SK-N-SH (cell line): ENCODE results near the gene SHROOM3. TPM values are rescaled to one million over a fixed set of nuclear protein-coding genes. Genes with fewer than 3 reads are reported as not detected.
A peak's percentile ranks its signal among the peaks of the same experiment; 100 is the strongest.

ENCODE experiments used
- CTCF ChIA-PET: fragments of 300-600, 350-600 bp; formaldehyde crosslinking; extraction: SDS; loops from one replicate; lab custom pipeline; 2021; lab: Yijun Ruan, JAX
- POLR2A ChIA-PET: fragments of 350-600 bp; sonication (Branson Sonifier 250); formaldehyde crosslinking; extraction: SDS; loops from one replicate; lab custom pipeline; 2020; ENCODE audit warnings: antibody characterized with exemption, inconsistent platforms; lab: Yijun Ruan, JAX
- DNase-seq: peaks from one replicate; pipeline ENCODE4 v3.0.0; 2012
- H2AFZ ChIP-seq: fragments of 200-600 bp; sonication (generic); 2 replicates; pipeline ENCODE4 v1.8.1; 2016; ENCODE audit warnings: antibody characterized with exemption, mild to moderate bottlenecking, low read depth
- H3F3A ChIP-seq: fragments of 200-600 bp; sonication (generic); replicated peaks from 2 replicates; pipeline ENCODE3; 2016; ENCODE audit warnings: antibody characterized with exemption, mild to moderate bottlenecking; ENCODE audit not compliant: insufficient read depth
- H3K27ac ChIP-seq, 2 experiments: fragments of 200-500 bp in 1 of 2; fragments of 200-600 bp in 1 of 2; sonication (Bioruptor generic) in 1 of 2; sonication (generic), shearing (Covaris generic) in 1 of 2; 2 replicates each; pipeline versions ENCODE4 v1.5.1 to v1.6.1; 2014 to 2016; ENCODE audit warnings: low read depth in 2 of 2, inconsistent platforms in 1 of 2, low read length in 1 of 2, mild to moderate bottlenecking in 1 of 2, mixed read lengths in 1 of 2
- H3K27me3 ChIP-seq: fragments of 200-600 bp; sonication (generic), shearing (Covaris generic); 2 replicates; pipeline ENCODE4 v1.6.1; 2016; ENCODE audit warnings: mixed run types; ENCODE audit not compliant: insufficient read depth
- H3K36me3 ChIP-seq, 2 experiments: fragments of 200-500 bp in 1 of 2; fragments of 200-600 bp in 1 of 2; sonication (Bioruptor generic) in 1 of 2; sonication (generic) in 1 of 2; replicated peaks in 1 of 2; 2 replicates each; pipeline versions ENCODE3 to v1.5.1; 2014 to 2016; ENCODE audit warnings: low read length in 1 of 2, mild to moderate bottlenecking in 1 of 2; ENCODE audit not compliant: insufficient read depth in 2 of 2, control insufficient read depth in 1 of 2
- H3K4me1 ChIP-seq, 2 experiments: fragments of 200-500 bp in 1 of 2; fragments of 200-600 bp in 1 of 2; sonication (Bioruptor generic) in 1 of 2; sonication (generic), shearing (Covaris generic) in 1 of 2; 2 replicates each; pipeline versions ENCODE4 v1.5.1 to v1.6.1; 2014 to 2016; ENCODE audit warnings: low read depth in 1 of 2, low read length in 1 of 2, mixed run types in 1 of 2; ENCODE audit not compliant: insufficient read depth in 2 of 2, control insufficient read depth in 1 of 2
- H3K4me2 ChIP-seq: fragments of 200-600 bp; sonication (generic), shearing (Covaris generic); 2 replicates; pipeline ENCODE4 v1.6.1; 2017; ENCODE audit warnings: mixed run types
- H3K4me3 ChIP-seq, 2 experiments: fragments of 200-500 bp in 1 of 2; fragments of 200-600 bp in 1 of 2; sonication (Bioruptor generic) in 1 of 2; sonication (generic), shearing (Covaris generic) in 1 of 2; 2 replicates each; pipeline versions ENCODE4 v1.5.1 to v1.8.1; 2014 to 2016; ENCODE audit warnings: low read depth in 2 of 2, inconsistent platforms in 1 of 2, low read length in 1 of 2, mild to moderate bottlenecking in 1 of 2, mixed read lengths in 1 of 2, moderate library complexity in 1 of 2
- H3K79me2 ChIP-seq: fragments of 200-600 bp; sonication (generic); 2 replicates; pipeline ENCODE4 v1.8.1; 2017; ENCODE audit warnings: mild to moderate bottlenecking; ENCODE audit not compliant: insufficient read depth
- H3K9ac ChIP-seq: fragments of 200-600 bp; sonication (generic); 2 replicates; pipeline ENCODE4 v1.6.1; 2017; ENCODE audit warnings: mixed run types
- H3K9me2 ChIP-seq: fragments of 200-600 bp; sonication (generic); 2 replicates; pipeline ENCODE4 v1.6.1; 2017; ENCODE audit warnings: mixed run types
- H3K9me3 ChIP-seq: fragments of 200-600 bp; sonication (generic); 2 replicates; pipeline ENCODE4 v1.6.1; 2017; ENCODE audit warnings: mixed run types, mild to moderate bottlenecking, moderate library complexity
- H4K20me1 ChIP-seq: fragments of 200-600 bp; sonication (generic); 2 replicates; pipeline ENCODE4 v1.6.1; 2017; ENCODE audit warnings: mild to moderate bottlenecking, mixed run types; ENCODE audit not compliant: insufficient read depth
- CHD2 ChIP-seq: fragments of 150-350 bp; IDR thresholded peaks from 2 replicates; pipeline ENCODE4 v1.6.1; 2018; ENCODE audit warnings: low read length; ENCODE audit not compliant: partially characterized antibody
- CTCF ChIP-seq: fragments of 200-600 bp; sonication (generic); IDR thresholded peaks from 2 replicates; pipeline ENCODE4 v1.6.1; 2017; ENCODE audit warnings: antibody characterized with exemption, mild to moderate bottlenecking, moderate library complexity
- ELF1 ChIP-seq: IDR thresholded peaks from 2 replicates; pipeline ENCODE4 v1.4.0; 2012
- EZH2phosphoT487 ChIP-seq: fragments of 200-600 bp; sonication (generic); IDR thresholded peaks from 2 replicates; pipeline ENCODE4 v1.6.1; 2017; ENCODE audit warnings: low read depth, mixed run types, mild to moderate bottlenecking, antibody characterized with exemption, moderate library complexity, borderline replicate concordance
- FOSL2 ChIP-seq: IDR thresholded peaks from 2 replicates; pipeline ENCODE4 v1.4.0; 2012; ENCODE audit warnings: low read depth, mild to moderate bottlenecking, moderate library complexity, borderline replicate concordance
- FOXJ3 ChIP-seq: sonication (generic); formaldehyde crosslinking; IDR thresholded peaks from 2 replicates; pipeline ENCODE4 v1.5.1; 2020; ENCODE audit warnings: mild to moderate bottlenecking, missing genetic modification reagents
- FOXM1 ChIP-seq: IDR thresholded peaks from 2 replicates; pipeline ENCODE4 v1.4.0; 2012; ENCODE audit warnings: low read depth, mild to moderate bottlenecking
- GABPA ChIP-seq: IDR thresholded peaks from 2 replicates; pipeline ENCODE4 v1.4.0; 2012; ENCODE audit warnings: low read depth, mild to moderate bottlenecking
- GATA2 ChIP-seq: sonication (generic); formaldehyde crosslinking; IDR thresholded peaks from 2 replicates; pipeline ENCODE4 v1.5.0; 2020; ENCODE audit warnings: mild to moderate bottlenecking, missing genetic modification reagents
- JUND ChIP-seq: IDR thresholded peaks from 2 replicates; pipeline ENCODE4 v1.4.0; 2012
- MAX ChIP-seq: IDR thresholded peaks from 2 replicates; pipeline ENCODE4 v1.4.0; 2012; ENCODE audit warnings: low read depth
- MEF2A ChIP-seq: IDR thresholded peaks from 2 replicates; pipeline ENCODE4 v1.4.0; 2012; ENCODE audit warnings: low read depth, borderline replicate concordance
- MXI1 ChIP-seq: IDR thresholded peaks from 2 replicates; pipeline ENCODE4 v1.6.1; 2012; ENCODE audit warnings: mild to moderate bottlenecking, low read depth, low read length, improper control_type of control experiment
- NFIC ChIP-seq: IDR thresholded peaks from 2 replicates; pipeline ENCODE4 v1.4.0; 2012; ENCODE audit warnings: borderline replicate concordance
- NRF1 ChIP-seq: IDR thresholded peaks from 2 replicates; pipeline ENCODE4 v1.6.1; 2012; ENCODE audit warnings: low read depth, mild to moderate bottlenecking, low read length
- POLR2AphosphoS5 ChIP-seq: IDR thresholded peaks from 2 replicates; pipeline ENCODE4 v1.6.1; 2012; ENCODE audit warnings: low read depth, low read length
- RCOR1 ChIP-seq: fragments of 150-350 bp; IDR thresholded peaks from 2 replicates; pipeline ENCODE4 v1.6.1; 2017; ENCODE audit warnings: antibody characterized with exemption, low read length
- REST ChIP-seq: IDR thresholded peaks from 2 replicates; pipeline ENCODE4 v1.6.1; 2012; ENCODE audit warnings: mild to moderate bottlenecking, low read depth, low read length, moderate library complexity
- RFX5 ChIP-seq: IDR thresholded peaks from 2 replicates; pipeline ENCODE4 v1.6.1; 2012; ENCODE audit warnings: mild to moderate bottlenecking, improper control_type of control experiment, low read length
- RXRA ChIP-seq: IDR thresholded peaks from 2 replicates; pipeline ENCODE4 v1.4.0; 2012; ENCODE audit warnings: low read depth, mild to moderate bottlenecking, borderline replicate concordance
- SIN3A ChIP-seq: IDR thresholded peaks from 2 replicates; pipeline ENCODE4 v1.6.1; 2012; ENCODE audit warnings: low read depth, mild to moderate bottlenecking, low read length, moderate library complexity, borderline replicate concordance
- SMC3 ChIP-seq: IDR thresholded peaks from 2 replicates; pipeline ENCODE4 v1.6.1; 2012; ENCODE audit warnings: low read depth, low read length, improper control_type of control experiment
- TAF1 ChIP-seq: IDR thresholded peaks from 2 replicates; pipeline ENCODE4 v1.6.1; 2012; ENCODE audit warnings: low read depth, mild to moderate bottlenecking, low read length, moderate library complexity, borderline replicate concordance
- USF2 ChIP-seq: fragments of 150-350 bp; IDR thresholded peaks from 2 replicates; pipeline ENCODE4 v1.6.1; 2017; ENCODE audit warnings: antibody characterized with exemption, low read length, low read depth, borderline replicate concordance
- ZBTB33 ChIP-seq: IDR thresholded peaks from 2 replicates; pipeline ENCODE4 v1.4.0; 2012; ENCODE audit warnings: low read depth, borderline replicate concordance
- WGBS: methylation state at CpG from one replicate; pipeline ENCODE4 v1.1.6; 2017; ENCODE audit warnings: low lambda C conversion rate; 5-methylcytosine and 5-hydroxymethylcytosine counted together
- polyA plus RNA-seq, 3 experiments: library from polyadenylated mRNA; depleted of rRNA; stranded (reverse); fragments of >200 nt; gene quantifications; 2 replicates each; pipeline ENCODE4 v1.2.3, GENCODE V29; 2012

The SHROOM3 gene
- polyA plus RNA-seq, 1 of the 3 experiments (the other 2 are of a cell fraction), result 4.3 TPM

- POLR2A ChIA-PET, result no interaction called here
- H3K27ac ChIP-seq, result peak overlapping the region in 1 of 2 experiments; percentile 69; a peak in 2 of 4 replicates
- peaks cover 49% of the 10 kb centered on the region for H3K79me2 ChIP-seq
- H3K9me3 ChIP-seq, result no peaks in the 10 kb centered on the region
- H3K9ac ChIP-seq, result peak overlapping the region; percentile 56
- CTCF ChIA-PET, result interaction anchor here (1.7 kb wide), 1 partner anchor 13 kb away, joined by 6 read pairs; no protein-coding TSS in a partner anchor
- peak overlapping the region in 1 of 2 experiments; percentile 62; a peak in 2 of 4 replicates for H3K4me3 ChIP-seq
- H3K4me2 ChIP-seq, result peak overlapping the region; percentile 67
- no peaks in the 10 kb centered on the region for H3K27me3 ChIP-seq
- H3K36me3 ChIP-seq, result no peaks in the 10 kb centered on the region
- WGBS, result 51% methylated on average over 4 of the region's 4 CpGs
- H4K20me1 ChIP-seq, result no peaks in the 10 kb centered on the region
- H2AFZ ChIP-seq, result 0 out of 2 replicates have a peak overlapping the region, but pooled peaks have one; percentile 17
- peaks cover 5 to 12% of the 10 kb centered on the region in 2 experiments; a peak in 3 of 4 replicates for H3K4me1 ChIP-seq
- H3F3A ChIP-seq, result peaks cover 32% of the 10 kb centered on the region
- H3K9me2 ChIP-seq, result no peaks in the 10 kb centered on the region
- no peak for DNase-seq
- TF ChIP-seq RXRA, result no peak
- TF ChIP-seq POLR2AphosphoS5, result no peak
- no peak for TF ChIP-seq TAF1
- TF ChIP-seq GABPA, result no peak
- TF ChIP-seq CHD2, result no peak
- TF ChIP-seq REST, result no peak
- TF ChIP-seq MXI1, result no peak
- TF ChIP-seq RCOR1, result no peak
- no peak for TF ChIP-seq USF2
- TF ChIP-seq JUND, result peak; percentile 22; the same call in 1 of the 2 replicates
- no peak for TF ChIP-seq FOXM1
- TF ChIP-seq MEF2A, result no peak
- TF ChIP-seq SMC3, result no peak
- TF ChIP-seq RFX5, result no peak
- TF ChIP-seq CTCF, result no peak
- TF ChIP-seq SIN3A, result no peak
- peak; percentile 79 for TF ChIP-seq NFIC
- TF ChIP-seq ELF1, result no peak
- TF ChIP-seq MAX, result 0 out of 2 replicates have a peak, but pooled peaks have one; percentile 48
- no peak for TF ChIP-seq NRF1
- TF ChIP-seq ZBTB33, result no peak
- TF ChIP-seq EZH2phosphoT487, result no peak
- TF ChIP-seq GATA2, result no peak
- TF ChIP-seq FOSL2, result peak; percentile 36; the same call in 1 of the 2 replicates
- no peak for TF ChIP-seq FOXJ3 (CRISPR knock-in tag)
These were observed 204.3 kb downstream of the SHROOM3 start for GRCh38 chr4:76639288-76639687.
